Measurements from ENCODE around the gene CYP46A1. TPM values are rescaled to one million over a fixed set of nuclear protein-coding genes. Genes with fewer than 3 reads are reported as not detected.
A peak's percentile ranks its signal among the peaks of the same experiment; 100 is the strongest.

The CYP46A1 gene
- polyA plus RNA-seq, 1 donor = 1.5 TPM

DNA sequence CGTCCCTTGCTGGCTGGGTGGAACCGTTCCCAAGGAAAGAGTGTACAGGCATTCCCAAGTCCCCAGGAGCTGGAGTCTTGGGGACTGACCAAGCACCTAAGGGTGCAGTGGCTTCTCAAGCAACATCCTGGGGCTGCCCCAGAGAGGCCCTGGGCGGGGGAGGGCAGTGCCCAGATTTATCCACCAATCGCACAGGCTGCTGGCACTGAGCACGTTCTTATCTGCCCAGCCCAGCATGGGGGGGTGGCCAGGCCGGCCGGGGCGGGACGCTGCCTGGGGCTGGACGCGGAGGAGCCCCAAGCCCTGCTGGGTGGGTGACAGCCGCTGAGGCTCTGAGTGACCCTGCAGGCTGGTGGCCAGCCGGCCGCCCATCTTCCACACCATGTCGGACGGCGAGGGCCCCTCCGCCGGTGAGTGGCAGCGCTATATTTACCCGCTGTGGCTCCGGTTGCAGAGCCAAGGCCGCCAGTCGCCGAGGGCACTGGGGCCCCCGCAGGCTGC lies 53.4 kb downstream of the CYP46A1 start:
- WGBS (ENCODE audit: insufficient coverage, low lambda C conversion rate) = no CpG with 5 or more reads among the region's 26 CpGs
- DNase-seq = no peak
- peak overlapping the region; percentile 23 for H3K4me3 ChIP-seq (ENCODE audit: low read length)

DNA sequence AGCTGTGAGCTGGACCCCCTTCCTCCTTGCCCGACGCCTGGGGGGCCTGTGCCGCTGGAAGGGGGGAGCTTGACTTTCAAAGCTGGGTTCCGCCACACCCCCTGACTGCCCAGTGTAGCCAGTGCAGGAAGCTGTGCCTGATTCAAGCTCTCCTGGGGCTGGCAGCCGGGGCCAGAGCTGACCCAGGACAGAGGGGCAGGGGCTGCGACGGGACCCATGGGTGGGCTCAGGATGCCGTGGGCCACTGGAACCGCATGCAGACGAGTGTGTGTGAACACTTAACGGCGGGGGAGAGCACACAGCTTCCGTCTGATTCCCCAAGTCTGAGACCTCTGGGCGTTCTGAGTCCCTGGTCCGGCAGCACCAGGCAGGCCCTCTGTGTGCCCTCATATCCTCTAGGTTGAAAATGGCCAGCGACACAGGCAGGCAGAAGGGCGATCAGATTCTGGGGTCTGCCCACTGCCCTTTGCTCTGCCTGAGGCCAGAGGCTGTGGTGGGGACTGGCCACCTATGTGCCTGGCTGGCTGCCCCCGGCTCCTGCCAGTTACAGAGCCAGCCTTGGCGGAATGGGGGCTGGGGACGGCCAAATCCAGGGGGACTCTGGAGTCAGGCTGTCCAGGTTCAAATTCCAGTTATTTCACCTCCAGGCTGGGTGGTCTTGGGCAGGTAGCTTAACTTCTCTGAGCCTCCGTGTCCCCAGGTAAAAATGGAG lies 54.0 kb downstream of the CYP46A1 start:
- no peaks in the 10 kb centered on the region for H3K9me3 ChIP-seq (ENCODE audit: control insufficient read depth, low read depth, low read length)
- peaks cover 3% of the 10 kb centered on the region for H3K27me3 ChIP-seq (ENCODE audit: control insufficient read depth, insufficient read depth, low read length)
- peaks cover 19% of the 10 kb centered on the region for H3K4me1 ChIP-seq (ENCODE audit: control insufficient read depth, insufficient read depth, low read length)
- no peak overlapping the region for H3K27ac ChIP-seq (ENCODE audit: low read length)
- no CpG with 5 or more reads among the region's 21 CpGs for WGBS (ENCODE audit: insufficient coverage, low lambda C conversion rate)
- no peaks in the 10 kb centered on the region for H3K36me3 ChIP-seq (ENCODE audit: control insufficient read depth, insufficient read depth, low read length)
- no peak for DNase-seq
- peak overlapping the region; percentile 23 for H3K4me3 ChIP-seq (ENCODE audit: low read length)

More for the DNA sequence above, 53.4 kb downstream of the CYP46A1 start:
- no peaks in the 10 kb centered on the region for H3K9me3 ChIP-seq (ENCODE audit: control insufficient read depth, low read depth, low read length)
- peaks cover 3% of the 10 kb centered on the region for H3K27me3 ChIP-seq (ENCODE audit: control insufficient read depth, insufficient read depth, low read length)
- no peak overlapping the region for H3K27ac ChIP-seq (ENCODE audit: low read length)
- no peaks in the 10 kb centered on the region for H3K36me3 ChIP-seq (ENCODE audit: control insufficient read depth, insufficient read depth, low read length)
- peaks cover 19% of the 10 kb centered on the region for H3K4me1 ChIP-seq (ENCODE audit: control insufficient read depth, insufficient read depth, low read length)

DNA sequence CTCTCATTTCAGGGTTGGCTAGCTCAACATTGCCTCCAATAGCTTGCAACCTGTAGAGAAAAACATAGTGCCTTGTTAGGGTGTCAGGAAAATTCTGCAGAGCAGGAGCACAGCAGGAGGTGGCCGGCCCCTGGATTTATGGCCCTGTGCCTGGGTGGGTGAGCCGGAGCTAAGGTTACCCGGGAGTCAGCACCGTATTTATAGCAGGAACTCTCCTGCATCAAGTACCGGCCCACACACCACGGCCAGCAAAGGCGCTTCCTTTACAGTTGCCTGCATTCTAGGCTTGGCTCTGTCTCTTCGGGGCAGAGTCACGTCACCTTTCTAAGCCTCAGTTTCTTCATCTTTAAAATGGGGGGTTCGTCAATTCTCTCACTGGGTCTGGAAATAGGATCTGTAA lies 56.3 kb downstream of the CYP46A1 start:
- H3K4me1 ChIP-seq (ENCODE audit: control insufficient read depth, insufficient read depth, low read length) = peaks cover 16% of the 10 kb centered on the region
- no peak overlapping the region for H3K27ac ChIP-seq (ENCODE audit: low read length)
- H3K4me3 ChIP-seq (ENCODE audit: low read length) = no peak overlapping the region
- H3K9me3 ChIP-seq (ENCODE audit: control insufficient read depth, low read depth, low read length) = no peaks in the 10 kb centered on the region
- WGBS (ENCODE audit: insufficient coverage, low lambda C conversion rate) = no CpG with 5 or more reads among the region's 10 CpGs
- no peak for DNase-seq
- H3K36me3 ChIP-seq (ENCODE audit: control insufficient read depth, insufficient read depth, low read length) = no peaks in the 10 kb centered on the region
- H3K27me3 ChIP-seq (ENCODE audit: control insufficient read depth, insufficient read depth, low read length) = peaks cover 3% of the 10 kb centered on the region

DNA sequence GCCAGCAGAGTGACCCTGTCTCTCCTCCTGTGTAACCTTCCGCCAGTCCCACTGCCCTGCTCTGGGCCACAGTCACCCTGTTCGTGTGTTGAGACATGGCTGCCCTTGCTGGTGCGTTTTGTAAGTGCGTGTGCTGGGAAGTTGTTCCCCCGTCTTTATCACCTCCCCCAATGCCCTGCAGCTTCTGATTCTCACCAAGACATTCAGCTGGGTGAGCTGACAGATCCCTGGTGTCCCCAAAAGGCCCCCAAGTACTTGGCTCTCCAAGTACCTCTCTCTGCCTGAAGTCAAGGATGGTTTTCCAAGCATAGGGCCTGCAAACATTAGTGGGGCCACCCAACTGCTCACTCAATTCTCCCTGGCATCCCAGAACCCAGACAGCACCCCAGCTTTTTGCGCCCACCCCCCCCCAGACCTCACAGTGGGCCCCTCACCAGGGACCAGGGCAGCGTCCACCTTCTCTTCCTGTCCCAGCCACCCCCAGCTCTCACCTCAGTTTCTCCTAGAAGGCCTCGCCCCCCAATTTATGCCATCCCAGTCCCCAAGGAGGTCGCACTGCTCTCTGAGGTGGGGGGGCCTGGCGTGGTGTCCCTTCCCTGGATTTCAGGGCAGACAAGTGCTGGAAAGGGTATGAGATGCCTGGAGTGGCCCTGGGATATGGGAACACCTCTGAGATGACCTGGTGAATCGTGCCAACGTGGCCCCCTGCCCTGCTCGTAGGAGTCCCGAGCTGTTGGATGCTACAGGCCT lies 57.3 kb downstream of the CYP46A1 start:
- peaks cover 23% of the 10 kb centered on the region for H3K4me1 ChIP-seq (ENCODE audit: control insufficient read depth, insufficient read depth, low read length)
- H3K4me3 ChIP-seq (ENCODE audit: low read length) = no peak overlapping the region
- no peak overlapping the region for H3K27ac ChIP-seq (ENCODE audit: low read length)
- peaks cover 3% of the 10 kb centered on the region for H3K27me3 ChIP-seq (ENCODE audit: control insufficient read depth, insufficient read depth, low read length)
- H3K36me3 ChIP-seq (ENCODE audit: control insufficient read depth, insufficient read depth, low read length) = no peaks in the 10 kb centered on the region
- no peak for DNase-seq
- no peaks in the 10 kb centered on the region for H3K9me3 ChIP-seq (ENCODE audit: control insufficient read depth, low read depth, low read length)
- WGBS (ENCODE audit: insufficient coverage, low lambda C conversion rate) = no CpG with 5 or more reads among the region's 14 CpGs

DNA sequence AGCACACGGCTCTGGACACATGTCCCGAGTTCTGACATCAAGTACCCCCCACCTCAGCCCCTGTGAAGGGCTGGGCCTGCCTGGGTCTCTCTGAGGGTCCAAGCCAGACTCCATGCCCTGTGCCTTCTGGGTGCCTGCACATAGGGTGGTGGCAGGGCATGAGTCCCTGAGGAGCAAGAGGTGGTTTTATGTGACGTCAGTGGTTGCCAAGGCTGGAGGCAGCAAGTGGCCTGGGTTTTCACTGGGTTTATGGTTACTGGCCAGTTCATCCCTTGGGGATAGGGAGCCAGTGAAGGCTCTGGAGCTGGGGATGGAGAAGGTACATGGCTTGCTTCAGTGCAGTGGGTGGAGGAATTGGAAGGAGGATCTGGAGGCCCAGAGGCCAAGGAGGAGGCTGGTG lies 58.0 kb downstream of the CYP46A1 start:
- WGBS (ENCODE audit: insufficient coverage, low lambda C conversion rate) = no CpG with 5 or more reads among the region's 3 CpGs
- DNase-seq = no peak
- Histone ChIP-seq H3K27me3 (ENCODE audit: control insufficient read depth, insufficient read depth, low read length) (peaks cover 3% of the 10 kb centered on the region), H3K27ac (ENCODE audit: low read length) (no peak overlapping the region), H3K4me1 (ENCODE audit: control insufficient read depth, insufficient read depth, low read length) (peaks cover 22% of the 10 kb centered on the region), H3K4me3 (ENCODE audit: low read length) (no peak overlapping the region), H3K9me3 (ENCODE audit: control insufficient read depth, low read depth, low read length) (no peaks in the 10 kb centered on the region), H3K36me3 (ENCODE audit: control insufficient read depth, insufficient read depth, low read length) (no peaks in the 10 kb centered on the region)

DNA sequence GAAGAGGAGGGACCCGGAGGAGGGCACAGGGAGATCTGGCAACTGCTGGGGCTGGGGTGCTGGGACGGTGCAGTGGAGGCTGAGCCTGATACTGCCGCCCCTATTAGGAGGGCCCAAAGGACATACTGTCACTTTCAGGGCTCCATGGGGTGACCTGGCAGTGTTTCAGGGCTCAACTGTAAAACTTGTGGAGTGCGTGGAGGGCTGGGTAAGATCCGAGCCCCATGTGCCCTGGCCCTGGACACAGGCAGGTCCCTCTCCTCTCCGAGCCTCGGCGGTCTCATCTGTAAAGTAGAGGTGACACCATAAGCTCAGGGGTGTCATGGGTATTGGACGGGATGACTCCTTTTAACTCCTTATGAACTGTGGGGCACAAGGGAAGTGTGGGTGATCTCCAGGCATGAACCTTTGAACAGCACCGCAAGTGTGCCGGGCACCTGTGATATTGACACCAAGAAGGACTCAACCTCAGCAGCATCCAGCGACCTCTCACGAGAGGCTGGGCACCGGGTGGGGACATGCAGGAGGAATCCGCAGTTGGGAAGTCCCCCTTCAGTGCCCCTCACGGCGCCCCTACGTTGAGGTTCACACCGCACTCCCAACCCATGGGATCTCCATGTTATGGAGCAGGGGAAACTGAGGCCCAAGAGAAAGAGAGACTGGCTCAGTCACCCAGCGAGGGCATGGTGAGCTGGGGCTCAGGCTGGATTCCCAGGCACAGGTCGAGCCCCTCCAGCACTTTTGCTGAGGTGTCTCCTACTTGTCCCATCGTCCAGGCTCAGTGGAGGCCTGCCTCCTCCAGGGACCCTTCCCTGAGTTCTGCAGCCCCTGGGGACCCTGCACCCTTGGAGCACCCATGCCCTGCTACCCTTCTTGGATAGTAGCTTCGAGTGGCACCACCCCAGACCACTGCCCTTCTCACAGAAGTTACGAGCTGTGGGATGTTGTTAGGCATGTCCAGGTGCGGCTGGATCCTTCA lies 58.7 kb downstream of the CYP46A1 start:
- no peak for DNase-seq
- no peak overlapping the region for H3K4me3 ChIP-seq (ENCODE audit: low read length)
- no peaks in the 10 kb centered on the region for H3K36me3 ChIP-seq (ENCODE audit: control insufficient read depth, insufficient read depth, low read length)
- peaks cover 16% of the 10 kb centered on the region for H3K4me1 ChIP-seq (ENCODE audit: control insufficient read depth, insufficient read depth, low read length)
- no peak overlapping the region for H3K27ac ChIP-seq (ENCODE audit: low read length)
- WGBS (ENCODE audit: insufficient coverage, low lambda C conversion rate) = no CpG with 5 or more reads among the region's 25 CpGs
- H3K9me3 ChIP-seq (ENCODE audit: control insufficient read depth, low read depth, low read length) = no peaks in the 10 kb centered on the region
- no peaks in the 10 kb centered on the region for H3K27me3 ChIP-seq (ENCODE audit: control insufficient read depth, insufficient read depth, low read length)

DNA sequence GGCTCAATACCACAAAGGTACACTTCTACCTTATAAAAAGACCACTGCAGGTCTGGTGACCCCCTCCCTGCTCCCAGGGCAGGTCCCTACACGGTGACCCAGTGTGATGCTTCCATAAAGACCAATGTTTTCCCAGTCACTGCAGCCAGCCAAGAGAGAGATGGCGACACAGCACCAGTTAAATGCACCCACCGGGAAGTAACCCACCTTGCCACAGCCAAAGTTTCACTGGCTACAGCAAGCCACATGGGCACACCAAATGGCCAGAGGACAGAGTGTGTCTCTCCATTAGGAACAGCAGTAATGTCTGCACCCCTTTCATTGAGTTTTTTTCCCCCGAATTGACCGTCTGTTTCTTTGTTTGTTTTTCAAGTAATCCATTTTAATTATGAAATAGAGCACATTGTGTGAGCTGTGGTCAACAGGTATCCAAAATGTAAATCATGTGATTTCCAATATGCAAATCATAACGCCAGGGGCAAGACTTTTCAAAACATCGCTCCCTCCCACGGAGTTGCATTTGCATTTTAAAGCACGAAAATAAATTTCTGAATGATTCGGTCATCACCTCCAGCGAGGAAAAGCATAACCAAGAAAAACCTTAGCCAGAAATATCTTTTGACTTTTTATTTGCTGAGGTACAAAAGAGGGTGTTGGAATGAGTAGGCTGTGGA lies 60.2 kb downstream of the CYP46A1 start:
- no peak for DNase-seq
- Histone ChIP-seq H3K4me3 (ENCODE audit: low read length) (no peak overlapping the region), H3K4me1 (ENCODE audit: control insufficient read depth, insufficient read depth, low read length) (peaks cover 14% of the 10 kb centered on the region), H3K36me3 (ENCODE audit: control insufficient read depth, insufficient read depth, low read length) (no peaks in the 10 kb centered on the region), H3K27ac (ENCODE audit: low read length) (no peak overlapping the region), H3K27me3 (ENCODE audit: control insufficient read depth, insufficient read depth, low read length) (no peaks in the 10 kb centered on the region), H3K9me3 (ENCODE audit: control insufficient read depth, low read depth, low read length) (no peaks in the 10 kb centered on the region)
- WGBS (ENCODE audit: insufficient coverage, low lambda C conversion rate) = 72% methylated on average over 2 of the region's 11 CpGs

DNA sequence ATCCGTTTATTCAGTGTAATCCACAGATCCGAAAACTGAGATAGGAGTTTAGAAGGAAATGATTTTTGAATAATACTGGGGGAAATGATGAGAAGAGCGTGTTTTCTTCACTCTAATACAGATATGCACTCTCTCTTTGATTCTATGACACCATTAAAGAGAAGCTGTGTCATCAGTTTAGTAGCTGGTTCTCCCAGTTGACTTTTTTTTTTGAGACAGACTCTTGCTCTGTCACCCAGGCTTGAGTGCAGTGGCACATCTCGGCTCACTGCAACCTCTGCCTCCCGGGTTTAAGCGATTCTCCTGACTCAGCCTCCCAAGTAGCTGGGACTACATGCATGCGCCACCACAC lies 60.8 kb downstream of the CYP46A1 start:
- Histone ChIP-seq H3K4me1 (ENCODE audit: control insufficient read depth, insufficient read depth, low read length) (peaks cover 14% of the 10 kb centered on the region), H3K27ac (ENCODE audit: low read length) (no peak overlapping the region), H3K4me3 (ENCODE audit: low read length) (no peak overlapping the region), H3K9me3 (ENCODE audit: control insufficient read depth, low read depth, low read length) (no peaks in the 10 kb centered on the region), H3K36me3 (ENCODE audit: control insufficient read depth, insufficient read depth, low read length) (no peaks in the 10 kb centered on the region), H3K27me3 (ENCODE audit: control insufficient read depth, insufficient read depth, low read length) (no peaks in the 10 kb centered on the region)
- 80% methylated on average over 1 of the region's 7 CpGs for WGBS (ENCODE audit: insufficient coverage, low lambda C conversion rate)
- no peak for DNase-seq

DNA sequence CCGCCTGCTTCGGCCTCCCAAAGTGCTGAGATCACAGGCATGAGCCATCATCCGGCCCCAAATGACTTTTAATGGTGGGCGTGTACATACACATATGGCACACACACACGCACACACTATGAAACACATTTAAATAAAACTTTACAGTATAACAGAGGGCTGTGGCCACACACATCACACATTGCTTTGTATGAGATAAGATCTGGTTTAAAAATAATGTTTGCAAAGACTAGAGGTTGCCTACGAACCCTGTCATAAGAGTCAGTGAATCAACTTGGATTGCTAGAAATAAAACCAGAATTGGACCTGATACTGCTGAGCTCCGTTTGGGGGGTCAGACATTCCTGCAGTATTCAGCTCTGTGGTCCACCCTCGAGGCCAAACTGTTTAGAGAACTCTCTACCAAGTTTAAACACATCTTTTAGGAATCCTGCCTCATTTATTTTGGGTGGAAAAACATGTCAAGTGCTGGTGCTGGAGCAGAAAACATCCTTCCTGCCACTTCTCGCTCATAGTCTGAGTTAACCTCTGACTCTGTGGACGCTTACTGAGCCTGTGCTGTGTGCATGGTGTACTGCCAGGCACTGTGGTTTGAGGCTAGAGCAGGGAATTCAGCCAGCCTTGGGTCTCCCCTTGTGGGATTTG lies 61.3 kb downstream of the CYP46A1 start:
- Histone ChIP-seq H3K4me3 (ENCODE audit: low read length) (no peak overlapping the region), H3K36me3 (ENCODE audit: control insufficient read depth, insufficient read depth, low read length) (no peaks in the 10 kb centered on the region), H3K27me3 (ENCODE audit: control insufficient read depth, insufficient read depth, low read length) (no peaks in the 10 kb centered on the region), H3K27ac (ENCODE audit: low read length) (peak overlapping the region; percentile 38), H3K9me3 (ENCODE audit: control insufficient read depth, low read depth, low read length) (no peaks in the 10 kb centered on the region), H3K4me1 (ENCODE audit: control insufficient read depth, insufficient read depth, low read length) (peaks cover 12% of the 10 kb centered on the region)
- DNase-seq = no peak
- 40% methylated on average over 1 of the region's 10 CpGs for WGBS (ENCODE audit: insufficient coverage, low lambda C conversion rate)
